HG02840 (cell line): ENCODE measurements around the gene THRB.

ENCODE experiments used
- ATAC-seq: cut with Tn5 transposase; IDR thresholded peaks from one replicate; pipeline ENCODE4 v1.9.1; 2021; ENCODE audit warnings: mild to moderate bottlenecking, moderate library complexity, moderate number of reproducible peaks; ENCODE audit not compliant: unreplicated experiment, low FRiP score

Gene THRB

DNA sequence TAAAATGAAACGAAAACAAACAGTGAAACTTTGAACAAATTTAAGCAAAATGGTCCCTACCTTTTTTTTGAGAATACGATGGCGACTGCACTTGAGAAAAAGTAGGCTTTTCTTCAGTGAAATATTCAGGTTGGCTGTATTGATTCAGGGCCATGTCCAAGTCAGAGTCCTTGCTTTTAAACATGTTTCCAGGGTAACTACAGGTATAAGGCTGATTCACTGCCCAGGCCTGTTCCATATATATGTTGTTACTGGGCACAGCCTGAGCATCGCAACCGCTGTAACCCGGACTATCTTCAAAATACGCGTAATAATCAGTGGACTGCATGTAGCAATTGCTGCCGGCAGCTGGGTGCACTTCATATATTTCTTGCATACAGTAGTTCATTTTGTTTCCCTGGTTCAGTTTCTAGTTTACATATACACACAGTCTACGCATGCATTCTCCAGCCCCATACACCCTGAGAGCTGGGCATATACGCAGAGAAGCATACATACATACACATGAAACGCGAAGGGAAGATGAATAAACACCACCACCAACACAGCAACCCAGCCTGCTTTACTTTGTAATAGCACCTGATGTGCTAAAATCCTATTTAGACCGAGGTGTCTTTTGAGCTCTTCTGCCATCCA is 329.6 kb downstream of the THRB start:
- ATAC-seq = no peak

DNA sequence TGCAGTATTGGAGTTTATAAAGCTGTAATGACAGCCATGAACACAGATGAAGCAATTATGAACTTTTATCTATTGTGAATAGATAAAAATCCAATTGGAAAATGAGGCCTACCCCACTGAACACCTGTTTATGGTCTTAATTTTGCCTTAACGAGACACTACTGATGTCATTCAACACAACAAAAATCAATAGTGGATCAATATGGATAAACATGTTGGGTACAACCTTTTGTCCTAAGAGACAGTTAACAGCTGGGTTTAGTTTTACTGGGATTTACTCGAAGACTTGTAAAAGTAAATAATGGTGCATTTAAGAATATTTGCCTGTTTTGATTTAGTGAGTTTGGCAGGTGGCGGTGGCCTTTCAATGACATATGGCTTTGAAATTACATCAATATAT is 331.7 kb downstream of the THRB start:
- no peak for ATAC-seq

DNA sequence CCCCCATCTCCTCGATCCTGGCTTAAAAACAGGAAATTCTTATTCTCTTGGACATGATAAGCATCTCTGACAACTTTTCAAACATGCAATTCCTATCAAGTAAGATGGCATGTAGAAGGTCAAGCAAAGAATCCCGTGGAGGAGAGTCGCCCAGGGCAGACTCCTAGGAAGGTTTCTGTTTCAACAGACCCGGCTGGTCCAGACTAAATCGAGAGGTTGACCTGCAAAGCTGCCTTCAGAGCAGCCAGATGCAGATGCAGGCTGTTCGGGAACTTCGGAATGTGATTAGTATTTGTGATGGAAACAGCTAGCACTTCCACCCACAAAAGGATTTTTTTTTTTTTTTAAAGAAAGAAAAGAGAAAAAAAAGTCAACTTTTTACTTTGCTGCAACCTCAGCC is 332.8 kb downstream of the THRB start:
- ATAC-seq = no peak

DNA sequence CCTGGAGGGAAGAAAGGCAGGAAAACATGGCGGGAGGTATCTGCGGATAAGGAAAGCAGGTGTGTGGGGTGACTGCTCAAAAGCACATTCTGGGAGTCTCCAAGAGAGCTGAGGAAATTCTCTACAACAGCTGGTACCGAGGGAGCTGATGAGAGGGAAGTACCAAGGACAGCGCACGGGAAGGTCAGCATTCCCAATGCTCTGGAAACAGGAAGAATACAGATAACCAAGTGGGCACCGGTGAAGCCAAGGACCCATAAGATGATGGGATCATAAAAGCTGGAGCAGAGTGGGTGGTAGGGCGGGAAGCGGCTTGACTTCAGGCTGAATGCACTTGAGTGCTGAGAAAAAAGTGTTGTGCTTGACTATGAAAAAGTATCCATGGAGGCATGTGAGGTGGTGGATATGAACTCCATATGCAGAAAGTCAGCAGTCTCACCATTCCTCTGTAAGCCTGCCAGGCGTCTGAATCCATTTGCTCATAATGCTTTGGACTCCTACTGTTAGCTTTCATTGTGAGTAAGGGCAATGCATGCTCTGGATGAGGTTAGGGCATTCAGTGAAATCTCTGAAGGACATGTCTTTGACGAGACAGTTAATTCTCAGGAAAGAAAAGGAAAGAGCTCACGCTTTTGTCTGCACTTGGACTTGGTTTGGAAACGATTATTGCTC is 334.1 kb downstream of the THRB start:
- no peak for ATAC-seq

DNA sequence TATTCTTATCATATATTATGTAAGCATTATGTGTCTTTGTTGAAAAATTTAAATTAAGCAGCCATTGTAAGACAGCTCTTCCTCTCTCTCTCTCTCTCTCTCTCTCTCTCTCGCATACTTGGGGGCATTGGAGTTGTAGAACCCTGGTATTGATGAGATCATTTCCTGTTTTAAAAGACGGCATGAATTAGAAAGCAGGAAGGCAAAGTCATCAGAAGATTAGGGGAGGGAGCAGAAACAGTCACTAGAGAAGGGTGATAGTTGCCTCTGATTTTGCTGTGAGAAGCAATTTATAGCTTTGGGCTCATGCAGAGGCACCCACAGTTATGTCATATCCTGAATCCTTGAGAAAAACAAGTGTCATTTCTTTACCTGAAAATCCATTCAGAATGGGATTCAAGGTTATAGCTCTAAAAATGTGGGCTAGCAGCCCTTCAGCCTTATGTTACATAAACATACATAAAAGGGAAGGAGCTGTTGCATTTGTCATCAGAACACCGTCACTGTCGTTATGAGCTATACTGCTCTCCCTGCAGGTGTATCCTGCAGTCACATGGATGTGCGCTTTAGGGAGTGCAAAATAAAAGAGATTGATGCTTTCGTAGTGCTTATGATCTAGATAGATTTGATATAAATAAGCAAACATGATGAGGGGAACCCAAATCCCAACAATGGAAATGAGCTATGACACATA is 335.7 kb downstream of the THRB start:
- ATAC-seq = no peak

DNA sequence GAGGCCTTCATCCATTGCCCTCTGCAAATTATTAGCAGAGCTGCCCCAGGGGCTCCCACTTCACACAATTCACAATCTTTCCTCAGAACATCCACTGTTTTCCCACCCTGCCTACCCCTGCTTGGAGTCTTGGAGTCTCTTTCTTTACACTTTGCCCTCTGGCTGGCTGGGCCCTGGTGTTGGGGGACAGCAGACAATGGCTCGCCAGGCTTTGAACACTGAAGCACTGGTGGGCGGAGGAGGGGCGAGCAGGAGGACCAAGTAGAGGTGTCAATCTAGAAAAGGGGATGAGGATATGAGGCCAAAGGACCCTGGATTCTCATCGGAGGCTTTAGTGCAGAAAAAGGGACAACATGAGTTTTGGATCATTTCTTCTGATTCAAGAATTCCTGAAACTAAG is 337.5 kb downstream of the THRB start:
- ATAC-seq = no peak

DNA sequence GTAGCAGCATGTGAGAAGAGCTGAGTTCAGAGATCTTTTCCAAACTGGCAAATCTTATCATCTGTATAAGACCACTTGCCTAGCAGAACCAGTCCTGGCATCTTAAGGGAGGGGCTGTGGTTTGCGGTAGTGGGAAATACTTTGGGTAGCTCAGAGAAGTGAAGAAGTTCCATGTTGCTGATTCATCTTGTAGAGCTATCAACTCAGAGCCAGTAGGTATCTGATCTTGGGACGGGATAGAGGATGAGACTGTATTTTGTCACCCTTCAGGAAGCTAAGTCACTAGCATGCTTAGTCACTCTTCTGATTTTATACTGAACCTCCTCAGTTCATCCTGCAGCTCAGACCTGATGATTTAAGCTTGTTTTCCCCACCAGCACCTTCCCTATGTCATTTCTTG is 338.2 kb downstream of the THRB start:
- ATAC-seq = no peak

DNA sequence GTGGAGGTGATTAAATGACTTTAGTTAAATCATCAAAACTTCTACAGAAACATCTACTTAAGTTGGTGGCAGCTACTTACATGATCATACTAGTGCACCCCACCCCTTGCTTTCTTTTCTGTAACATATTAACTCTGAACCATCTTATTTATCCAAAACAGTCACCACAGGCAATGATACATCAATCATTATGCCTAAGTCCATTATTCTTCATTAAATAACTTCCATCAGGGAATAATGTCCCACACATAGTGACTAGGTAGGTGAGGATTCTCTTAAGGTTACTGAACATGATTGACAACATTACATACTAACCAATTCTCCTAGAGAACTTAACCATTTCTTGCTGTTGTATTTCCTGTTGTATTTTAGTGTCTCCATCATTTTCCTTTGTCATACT is 339.4 kb downstream of the THRB start:
- ATAC-seq = no peak

DNA sequence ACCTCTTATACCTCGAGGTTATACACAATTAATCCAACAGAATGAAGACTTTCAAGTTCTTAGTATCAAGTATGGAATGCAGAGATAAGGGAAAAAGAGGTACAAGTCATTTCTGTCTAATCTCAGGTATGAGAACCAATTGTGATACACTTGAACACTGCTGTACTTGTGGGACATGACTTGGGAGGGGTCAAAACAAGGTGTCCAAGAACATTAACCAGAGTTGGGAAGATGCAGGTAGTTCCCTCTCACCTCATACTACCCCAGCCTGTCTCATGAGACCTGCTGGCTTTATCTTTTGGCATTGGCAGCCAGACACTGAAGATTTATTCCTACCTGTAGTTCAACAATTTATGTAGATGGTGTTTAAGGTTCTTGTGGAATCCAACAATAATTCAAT is 339.9 kb downstream of the THRB start:
- no peak for ATAC-seq

DNA sequence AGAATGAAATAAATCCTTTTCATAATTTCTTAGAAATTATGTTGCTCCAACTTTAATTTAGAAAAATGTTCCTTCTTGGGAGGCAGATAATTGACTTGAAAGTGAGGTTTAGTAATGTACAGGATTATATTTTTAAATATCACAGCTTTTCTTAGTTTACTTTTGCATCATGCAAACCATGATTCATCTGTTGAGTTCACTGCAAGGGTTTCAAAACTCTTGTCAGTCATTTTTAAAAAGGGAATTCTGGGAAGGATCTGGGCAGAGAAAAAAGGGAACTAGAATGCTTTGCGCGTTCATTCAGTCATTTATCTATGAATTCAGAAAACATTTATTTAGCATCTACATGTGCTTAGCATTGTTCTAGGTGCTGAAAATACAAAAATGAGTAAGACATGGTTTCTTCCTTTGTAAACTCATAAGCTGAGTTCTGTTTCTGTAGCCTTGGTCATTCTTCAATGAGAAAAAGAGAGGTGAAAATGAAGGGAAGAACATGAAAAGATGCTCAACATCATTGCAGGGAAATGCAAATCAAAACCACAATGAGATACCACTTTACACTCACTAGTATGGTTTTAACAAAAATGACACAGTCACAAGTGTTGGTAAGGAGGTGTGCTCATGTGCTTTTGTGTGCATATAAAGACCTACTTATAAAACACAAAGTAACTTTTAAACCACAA is 340.5 kb downstream of the THRB start:
- ATAC-seq = peak; percentile 70

DNA sequence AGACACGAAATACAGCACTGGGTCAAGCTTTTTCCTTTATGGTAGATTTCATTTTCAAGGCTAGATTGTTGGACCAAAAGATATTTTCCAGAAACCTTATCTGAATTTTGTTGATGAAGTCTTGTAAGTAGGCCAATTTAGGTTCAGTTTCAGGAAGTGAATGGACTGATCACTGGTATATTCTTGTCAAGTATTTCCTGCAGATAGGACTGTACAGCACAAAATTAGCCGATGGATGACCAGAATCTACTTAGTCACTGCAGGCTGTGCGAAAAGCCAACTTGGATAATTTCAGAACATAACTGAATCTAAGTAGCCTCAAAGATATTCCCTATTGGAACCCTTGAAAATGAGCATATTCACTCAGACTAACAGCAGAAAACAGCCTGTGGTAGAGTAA is 343.1 kb downstream of the THRB start:
- no peak for ATAC-seq

DNA sequence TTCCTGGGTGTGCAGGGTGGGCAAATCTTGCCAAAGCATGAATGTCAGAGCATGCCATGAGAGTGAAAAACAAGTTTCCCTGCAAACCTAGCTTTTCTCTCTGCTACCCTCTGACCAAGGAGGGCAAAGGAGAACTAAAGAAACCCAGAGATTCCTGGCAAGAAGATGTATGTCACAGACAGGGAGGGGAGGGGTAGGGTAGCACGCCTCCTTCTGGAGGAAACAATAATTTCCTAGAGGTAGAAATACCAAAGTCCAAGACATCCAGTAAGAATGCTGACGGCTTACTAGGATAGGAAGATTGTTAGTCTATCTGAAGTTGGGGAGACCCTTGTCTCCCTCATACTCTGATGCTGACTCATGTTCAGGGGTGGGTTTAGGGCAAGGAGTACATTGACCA is 345.6 kb downstream of the THRB start:
- ATAC-seq = no peak

DNA sequence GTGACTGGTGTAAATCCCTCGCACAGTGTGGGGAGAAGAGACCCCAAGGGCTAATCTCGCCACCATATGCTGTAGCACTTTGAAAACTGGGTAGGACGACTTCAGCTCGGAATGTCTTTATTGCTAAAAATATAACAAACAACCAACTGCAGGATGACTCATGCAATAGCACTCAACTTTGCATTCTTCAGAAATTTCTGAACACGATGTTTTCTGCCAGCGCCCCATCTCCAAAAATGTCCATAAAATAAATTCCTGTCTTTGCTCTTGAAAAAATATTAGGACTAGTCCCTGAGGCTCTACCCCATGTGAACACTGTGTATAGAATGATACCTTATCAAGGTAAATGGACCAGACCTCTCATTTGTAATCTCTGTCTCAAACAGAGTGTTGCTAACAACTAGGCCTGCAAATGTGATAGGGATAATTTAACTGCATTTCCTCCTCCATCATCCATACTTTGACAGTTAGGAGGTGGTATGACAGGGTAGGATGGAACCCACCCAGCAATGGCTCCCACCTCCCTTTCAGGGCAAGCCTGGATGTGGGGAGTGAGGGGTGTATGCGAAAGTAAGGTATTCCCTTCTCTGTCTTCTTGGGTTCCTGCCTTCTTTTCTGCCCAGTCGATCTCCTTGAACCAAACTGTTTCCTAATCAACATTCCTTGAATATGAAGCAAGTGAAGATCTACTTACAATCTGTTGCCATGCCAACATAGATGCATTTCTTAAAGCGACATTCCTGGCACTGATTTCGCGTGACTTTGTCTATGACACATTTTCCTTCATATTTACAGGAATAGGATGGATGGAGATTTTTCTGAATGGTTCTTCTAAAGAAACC is 348.4 kb downstream of the THRB start:
- ATAC-seq = no peak

DNA sequence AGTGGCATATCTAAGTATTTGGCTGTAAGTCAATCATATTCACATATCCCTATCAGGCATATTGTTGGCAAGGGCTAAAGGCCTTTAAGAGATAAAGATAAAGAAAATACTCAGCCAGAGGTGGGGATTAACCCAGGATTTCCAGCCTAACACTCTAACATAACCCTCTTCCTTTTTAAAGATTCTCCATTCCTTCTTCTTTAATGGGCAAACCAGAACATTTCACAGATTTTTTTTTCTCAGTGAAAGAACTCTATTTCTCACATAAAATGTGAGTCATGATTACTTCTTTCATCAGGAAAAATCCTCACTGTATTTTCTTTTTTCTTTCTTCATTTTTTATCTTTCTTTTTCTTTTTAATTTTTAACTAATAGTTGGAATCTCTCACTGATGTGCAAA is 349.2 kb downstream of the THRB start:
- no peak for ATAC-seq

DNA sequence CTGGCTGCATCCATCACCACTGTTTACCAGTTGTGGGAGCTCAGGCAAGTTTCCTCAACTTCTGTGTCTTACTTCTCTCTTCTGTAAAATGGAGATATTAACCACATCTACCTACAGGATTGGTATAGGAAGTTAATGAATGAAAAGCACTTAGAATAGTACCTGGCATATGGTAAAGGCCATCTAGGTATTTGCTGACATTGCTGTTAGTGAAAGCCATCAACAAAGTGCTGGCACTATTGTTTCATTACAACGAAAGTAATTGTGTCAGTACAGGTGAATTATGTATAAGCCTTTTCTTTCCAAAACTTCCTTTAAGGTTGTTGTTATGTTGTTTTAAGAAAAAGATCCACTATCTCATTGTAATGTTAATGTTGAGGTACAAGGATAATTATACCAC is 352.5 kb downstream of the THRB start:
- no peak for ATAC-seq

DNA sequence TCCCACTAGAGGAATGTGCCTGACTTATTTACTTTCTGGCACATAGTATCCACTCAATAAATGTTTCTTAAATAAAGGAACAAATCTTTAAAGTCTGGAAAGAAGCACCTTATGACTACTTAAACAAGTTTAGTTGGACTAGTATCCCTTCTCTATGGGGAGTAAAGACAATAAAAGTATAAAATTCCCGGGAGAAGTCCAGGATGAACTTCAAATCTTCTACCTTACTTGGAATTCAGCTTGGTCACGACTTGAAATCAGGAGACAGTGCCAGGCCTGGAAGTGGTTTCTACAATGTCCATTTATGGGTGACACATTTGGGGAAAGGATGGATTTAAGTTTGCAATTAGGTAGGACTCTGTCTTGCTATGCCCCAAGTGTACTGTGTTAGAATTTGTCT is 353.1 kb downstream of the THRB start:
- no peak for ATAC-seq

DNA sequence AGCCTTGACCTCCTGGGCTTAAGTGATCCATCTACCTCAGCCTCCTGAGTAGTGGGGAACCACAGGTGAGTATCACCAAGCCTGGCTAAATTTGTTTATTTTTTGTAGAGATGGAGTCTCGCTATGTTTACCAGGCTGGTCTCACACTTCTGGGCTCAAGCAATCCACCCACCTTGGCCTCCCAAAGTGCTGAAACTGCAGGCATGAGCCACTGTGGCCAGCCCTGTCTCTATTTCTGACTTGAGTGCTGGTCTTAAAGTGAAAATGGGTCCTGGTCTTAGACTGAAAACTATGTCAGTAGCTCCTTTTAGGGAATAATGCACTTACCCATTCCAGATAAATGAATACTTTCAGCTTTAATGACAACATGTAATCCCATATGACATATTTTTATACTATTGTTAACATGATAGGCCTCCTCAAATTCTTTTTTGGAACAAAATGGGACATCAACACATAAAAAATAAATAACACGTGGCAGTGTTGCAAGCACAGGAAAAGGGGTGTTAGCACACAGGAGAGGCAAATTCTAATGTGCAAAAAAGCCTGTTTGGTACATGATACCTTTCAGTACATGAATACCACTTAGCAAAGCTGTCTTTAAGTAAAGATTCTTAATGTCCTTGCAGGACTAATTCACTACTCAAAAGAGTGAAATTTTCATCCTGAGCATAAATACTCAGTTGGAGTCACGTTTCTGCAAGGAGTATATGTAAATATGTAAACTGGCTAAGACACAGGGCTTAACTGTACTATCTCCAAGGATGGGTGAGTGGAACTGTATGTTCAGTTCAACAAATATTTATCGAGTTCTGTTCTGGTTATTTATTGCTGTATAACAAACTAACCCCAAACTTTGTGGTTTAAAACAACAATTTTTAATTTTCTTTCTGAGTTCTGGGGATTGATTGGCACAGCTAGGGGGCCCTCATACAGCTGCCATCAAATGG is 354.9 kb downstream of the THRB start:
- ATAC-seq = no peak

DNA sequence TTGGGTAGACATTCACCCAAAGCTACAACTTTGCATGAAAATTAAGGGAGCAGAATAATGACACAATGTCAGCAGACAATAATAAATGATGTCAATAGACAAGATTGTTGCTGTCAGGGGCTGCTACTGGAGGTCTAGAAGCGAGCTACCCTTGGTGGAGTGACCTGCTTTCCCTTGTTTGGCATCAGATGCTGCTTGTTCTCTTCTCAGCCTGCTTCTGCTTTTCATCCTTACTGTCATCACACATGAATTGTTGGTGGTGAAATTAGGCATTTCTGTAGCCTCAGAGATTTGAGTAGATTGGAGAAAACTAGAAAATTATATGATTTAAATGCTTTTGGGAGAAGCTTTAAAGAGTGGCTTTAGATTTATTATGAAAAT is 355.8 kb downstream of the THRB start:
- ATAC-seq = no peak
